GM12892 (cell line): Measurements from ENCODE around the gene BEND6.
"Not testable (repeated sequence)": the region's sequence is repeated elsewhere in the genome, so short reads cannot be mapped to it uniquely, and the experiment has no call there.

Experiments used
- DNase-seq: peaks from one replicate; pipeline ENCODE4 v3.0.0; 2011; ENCODE audit not compliant: insufficient read length
- FAIRE-seq: peaks from 2 replicates; lab custom pipeline; 2011; peaks lifted over from hg19 to GRCh38; lab: Jason Lieb, UNC
- POLR2A ChIP-seq: IDR thresholded peaks from 2 replicates; pipeline ENCODE4 v1.6.1; 2011; ENCODE audit warnings: low read depth, low read length, control low read depth
- POLR2AphosphoS5 ChIP-seq: IDR thresholded peaks from 2 replicates; pipeline ENCODE4 v1.6.1; 2011; ENCODE audit warnings: low read depth, low read length, control low read depth
- TAF1 ChIP-seq: IDR thresholded peaks from 2 replicates; pipeline ENCODE4 v1.6.1; 2011; ENCODE audit warnings: low read depth, mild to moderate bottlenecking, control low read depth, low read length, borderline replicate concordance

Gene BEND6

DNA sequence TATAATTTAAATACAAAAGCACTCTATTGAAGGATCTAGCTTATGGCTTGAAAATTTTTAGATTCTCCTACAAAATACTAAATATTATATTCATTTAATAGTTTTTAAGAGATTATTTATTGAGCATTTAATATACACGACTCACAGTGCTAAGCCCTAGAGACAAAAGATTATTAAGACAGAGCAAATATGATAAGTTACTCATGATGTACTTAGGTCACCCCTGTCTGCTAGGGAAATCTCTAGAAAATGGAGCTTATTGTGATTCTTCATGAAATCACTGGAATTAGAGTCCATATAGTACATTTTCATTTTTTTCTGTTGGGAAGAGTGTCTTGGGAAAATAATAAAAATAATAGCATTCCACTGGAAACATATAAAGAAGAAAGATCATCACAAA, 37.8 kb downstream of the BEND6 start:
- DNase-seq, result no peak
- TF ChIP-seq POLR2AphosphoS5, result no peak
- no peak for TF ChIP-seq TAF1
- no peak for TF ChIP-seq POLR2A
- no peak for FAIRE-seq

GRCh38 chr6:56995347-56995902, 40.5 kb downstream of the BEND6 start:
- FAIRE-seq (no peak), DNase-seq (no peak)
- no peak for TF ChIP-seq POLR2A
- no peak for TF ChIP-seq TAF1
- TF ChIP-seq POLR2AphosphoS5, result no peak

DNA sequence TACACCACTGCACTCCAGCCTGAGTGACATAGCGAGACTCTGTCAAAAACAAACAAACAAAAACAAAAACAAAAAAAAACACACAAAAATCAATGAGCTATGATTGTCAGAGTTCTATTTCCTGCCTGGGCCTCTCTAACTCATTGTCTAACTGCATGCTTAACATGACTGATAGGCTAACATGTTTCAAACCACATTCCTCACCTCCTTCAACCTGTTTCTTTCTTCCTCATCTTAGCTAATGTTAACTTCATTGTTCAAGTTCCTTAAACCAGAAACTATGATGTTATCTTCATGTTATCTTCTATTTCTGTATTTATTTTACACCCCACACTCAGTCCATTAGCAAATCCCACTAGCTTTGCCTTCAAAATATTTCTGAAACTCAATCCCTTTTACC, 41.5 kb downstream of the BEND6 start:
- no peak for TF ChIP-seq TAF1
- no peak for TF ChIP-seq POLR2AphosphoS5
- TF ChIP-seq POLR2A, result no peak
- FAIRE-seq (no peak), DNase-seq (no peak)

DNA sequence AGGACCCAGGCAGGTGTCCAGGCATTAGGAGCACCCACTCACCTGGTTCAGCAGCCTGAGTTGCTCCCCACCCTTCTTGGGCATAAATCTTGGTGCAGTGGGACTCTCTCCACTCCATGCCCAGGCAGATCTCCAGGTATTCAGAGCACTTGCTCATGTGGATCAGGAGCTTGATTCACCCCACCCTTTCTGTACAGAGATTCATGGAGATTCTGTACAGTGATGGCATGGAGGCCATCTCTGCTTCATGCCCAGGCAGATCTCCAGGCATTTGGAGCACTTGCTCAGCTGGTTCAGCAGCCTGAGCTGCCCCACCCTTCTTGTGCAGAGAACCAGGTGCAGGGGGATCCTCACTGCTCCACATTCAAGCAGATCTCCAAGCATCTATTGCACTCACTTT, 44.1 kb downstream of the BEND6 start:
- no peak for FAIRE-seq
- TF ChIP-seq POLR2A, result no peak
- TF ChIP-seq POLR2AphosphoS5, result no peak
- no peak for TF ChIP-seq TAF1

GRCh38 chr6:56999748-57000147, 44.8 kb downstream of the BEND6 start:
- not testable (repeated sequence) for DNase-seq, FAIRE-seq

More for the DNA sequence above, 44.1 kb downstream of the BEND6 start:
- no peak for DNase-seq

GRCh38 chr6:57002197-57002596, 47.3 kb downstream of the BEND6 start:
- FAIRE-seq, result no peak

GRCh38 chr6:57004292-57004691, 49.4 kb downstream of the BEND6 start:
- no peak for TF ChIP-seq POLR2AphosphoS5
- TF ChIP-seq POLR2A, result no peak
- TF ChIP-seq TAF1, result no peak
- FAIRE-seq (no peak), DNase-seq (no peak)

More at GRCh38 chr6:57002197-57002596, 47.3 kb downstream of the BEND6 start:
- no peak for TF ChIP-seq POLR2AphosphoS5
- TF ChIP-seq POLR2A, result no peak
- TF ChIP-seq TAF1, result no peak
- no peak for DNase-seq

- no peak for FAIRE-seq
- TF ChIP-seq TAF1, result no peak
- TF ChIP-seq POLR2A, result no peak
- no peak for DNase-seq
These were observed 51.2 kb downstream of the BEND6 start for GRCh38 chr6:57006101-57006500.

DNA sequence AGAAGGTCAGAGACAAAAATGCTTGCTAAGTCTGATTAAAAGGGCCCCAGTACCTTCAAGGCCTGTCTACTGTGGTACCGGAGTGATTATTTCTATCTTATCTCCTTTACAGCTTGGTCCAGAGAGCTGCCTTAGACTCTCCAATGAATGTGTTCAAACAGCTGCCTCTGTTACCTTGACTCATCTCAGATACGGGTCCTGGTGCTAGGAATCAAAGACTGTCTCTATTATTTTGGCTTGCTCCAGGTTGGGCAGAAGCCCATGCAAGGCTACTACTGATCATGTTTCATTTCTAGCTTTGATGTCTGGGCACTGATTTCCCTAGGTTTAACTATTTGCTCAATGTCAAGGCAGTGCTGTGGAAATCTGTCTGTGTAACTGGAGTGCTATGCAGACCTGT, 53.2 kb downstream of the BEND6 start:
- not testable (repeated sequence) for FAIRE-seq

GRCh38 chr6:57013521-57013926, 58.6 kb downstream of the BEND6 start:
- no peak for FAIRE-seq
- no peak for DNase-seq
- TF ChIP-seq POLR2A (no peak), TAF1 (no peak), POLR2AphosphoS5 (no peak)

More for the DNA sequence above, 53.2 kb downstream of the BEND6 start:
- DNase-seq, result not testable (repeated sequence)

GRCh38 chr6:57017069-57017468, 62.2 kb downstream of the BEND6 start:
- FAIRE-seq, result no peak
- no peak for DNase-seq
- TF ChIP-seq POLR2AphosphoS5 (no peak), TAF1 (no peak), POLR2A (no peak)

DNA sequence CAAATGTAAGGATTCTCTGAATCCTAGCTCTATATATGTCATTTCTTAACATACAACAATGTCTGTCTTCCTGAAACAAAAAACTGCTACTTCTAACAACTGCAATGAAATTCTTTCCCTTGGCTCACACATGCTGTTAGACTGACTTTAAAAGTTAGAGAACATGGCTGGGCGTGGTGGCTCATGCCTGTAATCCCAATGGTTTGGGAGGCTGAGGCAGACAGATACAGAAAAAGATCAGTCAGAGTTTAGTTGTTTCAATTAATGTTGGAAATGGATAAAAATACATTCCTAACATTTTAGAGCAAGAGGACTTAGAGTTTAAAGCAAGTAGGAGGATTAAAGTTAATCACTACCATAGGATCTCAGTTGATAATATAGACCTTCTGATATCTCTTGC, 62.9 kb downstream of the BEND6 start:
- TF ChIP-seq POLR2AphosphoS5, result no peak
- TF ChIP-seq POLR2A, result no peak
- no peak for TF ChIP-seq TAF1
- DNase-seq, result no peak
- FAIRE-seq, result no peak

DNA sequence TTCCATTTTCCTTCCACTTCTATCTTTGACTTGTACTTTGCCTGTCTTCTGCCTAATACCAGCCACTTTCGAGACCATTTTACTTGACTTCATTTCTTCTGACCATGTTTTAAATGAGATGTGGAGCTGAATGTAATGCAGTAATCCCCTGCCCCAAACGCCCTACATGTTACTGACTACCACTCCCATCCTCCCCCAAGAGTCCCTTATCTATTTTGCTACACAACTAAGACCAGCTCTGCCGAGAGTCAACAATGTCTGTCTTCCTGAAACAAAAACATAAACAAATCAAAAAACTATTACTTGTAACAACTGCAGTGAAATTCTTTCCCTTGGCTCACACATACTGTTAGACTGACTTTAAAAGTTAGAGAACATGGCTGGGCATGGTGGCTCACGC, 64.5 kb downstream of the BEND6 start:
- TF ChIP-seq TAF1 (no peak), POLR2A (no peak), POLR2AphosphoS5 (no peak)
- DNase-seq (no peak), FAIRE-seq (no peak)
